HL-60 (cell line): ENCODE data around the gene ANXA2R.
A peak's percentile ranks its signal among the peaks of the same experiment; 100 is the strongest.

Experiments
- DNase-seq, 2 experiments: peaks; one replicate each; pipeline ENCODE4 v3.0.0-alpha.2; 2010 to 2020; ENCODE audit warnings: low read depth in 1 of 2, low spot score in 1 of 2
- H3K27ac ChIP-seq: fragments of 250-450 bp; sonication (Bioruptor Pico); replicated peaks from 2 replicates; pipeline ENCODE4 v1.5.1; 2020; ENCODE audit warnings: mild to moderate bottlenecking, moderate library complexity
- H3K27me3 ChIP-seq: fragments of 250-450 bp; sonication (Bioruptor Pico); 2 replicates; pipeline ENCODE4 v1.5.1; 2021; ENCODE audit warnings: mild to moderate bottlenecking, moderate library complexity; ENCODE audit not compliant: insufficient read depth, poor library complexity, severe bottlenecking
- H3K4me3 ChIP-seq: replicated peaks from 2 replicates; pipeline ENCODE4 v1.5.1; 2011; ENCODE audit warnings: mild to moderate bottlenecking, control low read depth, low read length; ENCODE audit not compliant: insufficient read depth
- CTCF ChIP-seq: IDR thresholded peaks from one replicate; pipeline ENCODE4 v1.5.1; 2011; ENCODE audit warnings: low read length, control low read depth, inconsistent platforms; ENCODE audit not compliant: insufficient read depth
- GABPA ChIP-seq: IDR thresholded peaks from 2 replicates; pipeline ENCODE4 v1.6.1; 2012; ENCODE audit warnings: low read depth
- POLR2AphosphoS5 ChIP-seq: IDR thresholded peaks from 2 replicates; pipeline ENCODE4 v1.6.1; 2012; ENCODE audit warnings: low read depth
- REST ChIP-seq: IDR thresholded peaks from 2 replicates; pipeline ENCODE4 v1.6.1; 2012; ENCODE audit warnings: low read depth; ENCODE audit not compliant: insufficient replicate concordance
- SPI1 ChIP-seq: IDR thresholded peaks from 2 replicates; pipeline ENCODE4 v1.6.1; 2012; ENCODE audit warnings: low read depth, mild to moderate bottlenecking, borderline replicate concordance

The ANXA2R gene

GRCh38 chr5:43017428-43017815, 22.7 kb downstream of the ANXA2R start:
- peak in 1 of 2 experiments; percentile 49 for DNase-seq
- TF ChIP-seq REST = no peak
- TF ChIP-seq CTCF = no peak
- TF ChIP-seq SPI1 = no peak
- no peak; the same call in 1 of the 2 replicates for TF ChIP-seq GABPA
- TF ChIP-seq POLR2AphosphoS5 = no peak
- Histone ChIP-seq H3K27ac (peak overlapping the region; percentile 97), H3K4me3 (peak overlapping the region; percentile 62), H3K27me3 (no peaks in the 10 kb centered on the region)

- no peak for DNase-seq
- no peaks in the 10 kb centered on the region for H3K27me3 ChIP-seq
- H3K4me3 ChIP-seq = no peak overlapping the region
- H3K27ac ChIP-seq = no peak overlapping the region
- TF ChIP-seq REST (no peak), SPI1 (no peak), POLR2AphosphoS5 (no peak), GABPA (no peak), CTCF (no peak)
Measured at GRCh38 chr5:43016217-43016779, 23.8 kb downstream of the ANXA2R start.

GRCh38 chr5:43014522-43014921, 25.6 kb downstream of the ANXA2R start:
- TF ChIP-seq CTCF (no peak), GABPA (no peak), REST (no peak), SPI1 (no peak), POLR2AphosphoS5 (no peak)
- no peak overlapping the region for H3K27ac ChIP-seq
- H3K4me3 ChIP-seq = no peak overlapping the region
- H3K27me3 ChIP-seq = no peaks in the 10 kb centered on the region
- DNase-seq = no peak
